KOPT-K1 (cell line): ENCODE data around the gene SHROOM3.
"Not testable (repeated sequence)": the region's sequence is repeated elsewhere in the genome, so short reads cannot be mapped to it uniquely, and the experiment has no call there.

Source experiments
- H3K27ac ChIP-seq: fragments of 200-600 bp; sonication (generic); 2 replicates; pipeline ENCODE4 v1.5.1; 2016; ENCODE audit warnings: antibody characterized with exemption, mild to moderate bottlenecking, low read depth, low read length; ENCODE audit not compliant: poor library complexity, severe bottlenecking
- H3K36me3 ChIP-seq: fragments of 200-600 bp; sonication (generic); 2 replicates; pipeline ENCODE4 v1.5.1; 2017; ENCODE audit warnings: antibody characterized with exemption, mild to moderate bottlenecking, low read length, moderate library complexity; ENCODE audit not compliant: insufficient read depth
- H3K9me3 ChIP-seq: fragments of 200-600 bp; sonication (generic); 2 replicates; pipeline ENCODE4 v1.5.1; 2017; ENCODE audit warnings: antibody characterized with exemption, low read length, mild to moderate bottlenecking; ENCODE audit not compliant: insufficient read depth, poor library complexity, severe bottlenecking

SHROOM3 gene

DNA sequence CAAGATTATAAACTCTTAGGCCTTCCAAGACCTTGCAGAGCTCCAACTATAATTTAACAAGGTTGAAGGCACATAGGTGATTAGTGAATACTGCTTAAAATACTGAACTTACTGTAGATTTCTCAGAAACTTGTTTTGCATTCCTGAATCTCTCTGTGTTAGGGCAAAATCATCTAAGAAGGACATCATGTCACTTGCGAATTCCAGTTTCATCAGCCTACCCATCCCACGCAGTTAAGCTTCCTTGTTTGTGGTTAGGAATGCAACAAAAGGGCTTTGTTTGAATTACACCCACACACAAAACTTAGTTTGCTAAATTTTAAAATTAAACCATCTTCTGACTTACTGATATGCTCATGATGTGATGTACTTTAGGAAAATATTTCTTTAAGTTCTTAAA is 288.9 kb downstream of the SHROOM3 start:
- H3K36me3 ChIP-seq: no peaks in the 10 kb centered on the region
- H3K27ac ChIP-seq: no peak overlapping the region
- no peaks in the 10 kb centered on the region for H3K9me3 ChIP-seq

DNA sequence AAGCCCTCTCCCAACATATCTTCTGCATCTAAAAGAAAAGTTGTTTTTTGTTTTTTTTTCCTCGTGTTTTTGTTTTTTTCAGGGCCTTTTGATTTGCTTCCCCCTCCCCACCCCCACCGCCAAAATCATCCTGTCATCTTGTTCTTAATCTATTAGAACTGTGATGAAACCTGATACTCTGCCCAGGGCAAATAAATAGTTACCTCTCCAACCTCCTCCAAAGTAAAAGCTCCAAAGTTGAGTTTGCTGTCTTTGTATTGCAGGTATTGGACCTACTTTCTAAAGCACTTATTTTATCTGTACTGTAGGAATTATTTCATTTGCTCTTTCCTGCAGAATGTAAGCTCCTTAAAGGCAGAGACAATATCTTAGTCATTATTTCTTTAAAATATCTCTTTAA is 290.0 kb downstream of the SHROOM3 start:
- Histone ChIP-seq H3K36me3 (no peaks in the 10 kb centered on the region), H3K9me3 (no peaks in the 10 kb centered on the region), H3K27ac (no peak overlapping the region)

DNA sequence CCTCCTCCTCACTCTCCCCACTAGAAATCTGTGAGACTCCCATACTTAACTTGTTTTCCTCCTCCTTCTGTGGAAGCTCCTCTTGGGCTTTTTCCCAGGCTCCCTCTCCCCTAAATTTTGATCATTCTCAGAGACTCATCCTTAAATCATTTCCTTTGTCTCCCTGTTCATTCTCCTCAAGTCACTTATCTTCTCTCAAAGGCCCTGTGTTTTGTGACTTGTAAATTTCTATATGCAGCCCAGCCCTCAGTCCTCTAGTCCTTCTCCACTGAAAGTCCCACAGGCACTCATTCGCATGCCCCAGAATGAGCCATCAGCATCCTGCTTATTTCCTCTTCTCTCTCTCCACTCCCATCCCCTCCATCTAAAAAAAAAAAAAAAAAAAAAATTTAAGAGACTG is 291.1 kb downstream of the SHROOM3 start:
- H3K27ac ChIP-seq: no peak overlapping the region
- H3K9me3 ChIP-seq: no peaks in the 10 kb centered on the region
- H3K36me3 ChIP-seq: no peaks in the 10 kb centered on the region

DNA sequence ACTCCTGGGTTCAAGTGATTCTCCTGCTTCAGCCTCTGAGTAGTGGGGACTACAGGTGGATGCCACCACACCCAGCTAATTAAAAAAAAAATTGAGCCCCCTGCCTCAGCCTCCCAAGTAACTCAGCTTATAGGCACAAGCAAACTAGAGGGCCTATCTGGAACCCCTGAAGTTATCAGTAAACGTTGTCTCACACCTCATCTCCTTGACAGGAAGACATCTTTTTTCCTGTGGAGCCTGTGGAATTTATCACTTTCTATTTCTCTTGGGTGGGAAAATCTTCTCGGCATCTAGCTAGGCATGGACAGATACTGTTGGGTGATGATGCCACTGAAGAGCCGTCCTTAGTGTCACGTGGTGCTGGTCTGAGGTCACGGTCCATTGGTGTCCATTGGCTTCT is 291.6 kb downstream of the SHROOM3 start:
- Histone ChIP-seq H3K36me3 (no peaks in the 10 kb centered on the region), H3K27ac (no peak overlapping the region), H3K9me3 (no peaks in the 10 kb centered on the region)

DNA sequence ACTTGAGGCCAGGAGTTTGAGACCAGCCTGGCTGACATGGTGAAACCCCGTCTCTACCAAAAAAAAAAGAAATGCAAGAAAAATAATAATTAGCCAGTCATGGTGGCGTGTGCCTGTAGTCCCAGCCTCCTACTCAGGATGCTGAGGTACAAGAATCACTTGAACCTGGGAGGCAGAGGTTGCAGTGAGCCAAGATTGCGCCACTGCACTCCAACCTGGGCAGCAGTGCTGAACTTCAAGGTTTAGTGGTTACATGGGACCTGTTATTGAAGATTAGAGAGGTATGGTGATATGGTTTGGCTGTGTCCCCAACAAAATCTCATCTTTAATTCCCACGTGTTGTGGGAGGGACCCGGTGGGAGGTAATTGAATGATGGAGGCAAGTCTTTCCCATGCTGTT is 292.9 kb downstream of the SHROOM3 start:
- not testable (repeated sequence) for H3K27ac ChIP-seq, H3K9me3 ChIP-seq, H3K36me3 ChIP-seq

DNA sequence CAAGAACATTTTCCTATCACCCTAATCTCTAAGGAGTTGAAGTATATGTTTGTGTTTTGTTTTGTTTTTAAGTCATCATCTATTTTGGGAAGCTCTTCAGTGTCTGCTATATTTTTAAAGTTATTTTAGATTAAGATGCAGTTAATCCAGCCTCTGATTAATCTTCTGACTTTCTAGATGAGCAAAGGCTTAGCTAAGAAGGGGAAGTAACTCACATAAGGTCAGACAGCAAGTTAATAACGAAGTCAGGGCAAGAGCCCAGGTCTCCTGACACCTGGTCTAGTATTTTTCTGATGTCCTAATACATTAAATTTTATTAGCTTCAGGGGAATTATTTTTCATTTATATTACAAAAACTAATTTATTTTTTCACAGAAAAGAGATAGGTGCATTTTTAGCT is 294.4 kb downstream of the SHROOM3 start:
- no peak overlapping the region for H3K27ac ChIP-seq
- H3K9me3 ChIP-seq: no peaks in the 10 kb centered on the region
- no peaks in the 10 kb centered on the region for H3K36me3 ChIP-seq

DNA sequence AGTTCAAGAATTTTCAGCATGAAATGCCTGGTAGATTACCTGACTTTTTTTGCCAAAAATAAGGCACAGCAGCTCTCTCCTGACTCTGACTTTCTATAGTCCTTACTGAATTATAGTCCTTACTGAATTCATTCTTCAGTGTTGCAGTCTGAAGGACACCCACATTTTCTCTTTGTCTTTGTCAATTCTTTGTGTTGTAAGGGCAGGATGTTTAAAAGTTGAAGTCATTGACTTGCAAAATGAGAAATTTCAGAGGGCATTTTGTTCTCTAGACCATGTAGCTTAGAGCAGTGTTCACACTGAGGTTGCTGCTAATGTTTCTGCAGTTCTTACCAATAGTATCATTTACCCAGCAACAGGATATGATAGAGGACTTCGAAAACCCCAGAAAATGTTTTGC is 295.0 kb downstream of the SHROOM3 start:
- Histone ChIP-seq H3K27ac (no peak overlapping the region), H3K9me3 (no peaks in the 10 kb centered on the region), H3K36me3 (no peaks in the 10 kb centered on the region)

DNA sequence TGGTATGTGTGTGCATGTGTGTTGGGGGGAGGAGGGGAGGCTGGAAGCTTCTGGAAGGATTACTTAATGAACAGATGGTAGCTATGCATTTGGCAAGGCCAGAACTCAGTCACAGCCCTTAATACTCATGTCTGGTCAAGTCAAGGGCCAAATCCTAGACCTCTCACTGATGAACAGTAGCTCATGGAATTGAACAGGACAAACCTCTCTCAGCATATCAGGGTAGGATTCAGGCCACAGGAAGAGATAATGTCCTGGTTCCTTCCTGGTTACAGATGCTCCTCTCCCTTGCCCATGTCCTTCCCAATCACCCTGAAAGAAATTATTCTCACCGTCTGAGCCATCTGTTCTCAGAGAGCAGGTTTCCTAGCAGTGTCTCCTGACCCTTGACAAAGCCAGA is 297.2 kb downstream of the SHROOM3 start:
- H3K36me3 ChIP-seq: no peaks in the 10 kb centered on the region
- no peak overlapping the region for H3K27ac ChIP-seq
- no peaks in the 10 kb centered on the region for H3K9me3 ChIP-seq

DNA sequence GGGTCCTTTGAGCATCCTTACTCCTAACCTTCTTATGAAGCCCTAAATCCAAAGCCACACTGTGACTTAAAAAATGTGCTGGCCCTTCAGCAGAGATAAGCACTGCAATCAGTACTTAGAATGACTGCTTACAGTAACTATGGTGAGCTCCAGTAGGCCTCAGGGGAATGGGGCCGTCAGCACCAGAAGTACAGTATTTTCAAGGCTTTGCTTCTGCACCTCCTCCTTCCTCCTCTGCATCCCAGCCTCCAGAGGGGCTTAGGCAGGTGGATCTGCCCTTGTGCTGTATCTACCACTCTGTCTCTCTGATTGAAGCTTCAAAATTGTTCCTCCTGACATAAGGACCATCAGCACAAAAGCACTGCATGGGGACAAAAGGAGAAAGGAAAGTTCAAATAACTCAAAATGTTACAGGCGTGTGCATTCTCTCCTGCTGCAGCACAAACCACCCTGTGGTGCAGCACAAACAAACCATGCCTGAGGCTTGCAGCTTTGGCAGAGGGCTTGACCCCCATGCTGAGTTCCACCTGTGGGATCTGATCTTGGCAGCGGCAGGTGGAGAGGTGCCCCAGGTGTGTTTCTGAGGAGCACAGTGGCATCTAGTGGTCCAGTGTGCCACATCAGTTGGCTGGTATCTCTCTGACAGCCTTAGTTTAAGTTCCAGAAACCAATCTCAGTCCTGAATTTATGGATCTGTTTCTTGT is 298.2 kb downstream of the SHROOM3 start:
- Histone ChIP-seq H3K27ac (no peak overlapping the region), H3K9me3 (no peaks in the 10 kb centered on the region), H3K36me3 (no peaks in the 10 kb centered on the region)

DNA sequence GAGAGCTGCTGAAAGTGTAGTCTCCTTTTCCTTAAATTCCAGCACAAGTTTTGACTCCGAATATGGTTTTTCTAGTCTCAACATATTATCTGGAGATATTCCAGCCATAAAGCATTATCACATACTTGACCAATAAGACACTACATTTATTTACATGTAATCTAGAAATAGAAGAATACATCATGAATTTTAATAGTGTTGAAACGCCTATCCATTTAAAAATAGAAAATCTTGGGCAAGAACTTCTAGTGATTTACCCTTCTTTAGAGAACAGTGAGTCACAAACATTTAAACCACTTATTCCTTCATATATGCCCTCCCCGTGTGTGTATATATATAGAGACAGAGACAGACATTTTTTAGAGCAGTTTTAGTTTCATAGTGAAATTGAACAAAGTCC is 301.4 kb downstream of the SHROOM3 start:
- no peak overlapping the region for H3K27ac ChIP-seq
- H3K36me3 ChIP-seq: no peaks in the 10 kb centered on the region
- no peaks in the 10 kb centered on the region for H3K9me3 ChIP-seq

DNA sequence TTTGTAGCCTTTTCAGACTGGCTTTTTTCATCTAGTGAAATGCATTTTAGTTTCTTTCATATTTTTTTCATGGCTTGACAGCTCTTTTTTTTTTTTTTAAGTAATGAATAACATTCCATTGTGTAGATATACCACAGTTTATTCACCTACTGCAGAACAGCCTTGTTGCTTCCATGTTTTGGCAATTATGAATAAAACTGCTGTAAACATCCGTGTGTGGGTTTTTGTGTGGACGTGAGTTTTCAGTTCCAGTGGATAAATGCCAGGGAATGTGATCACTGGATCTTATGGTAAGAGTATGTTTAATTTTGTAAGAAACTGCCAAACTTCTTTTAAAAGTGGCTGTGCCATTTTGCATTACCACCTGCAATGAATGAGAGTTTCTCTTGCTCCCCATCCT is 302.2 kb downstream of the SHROOM3 start:
- Histone ChIP-seq H3K36me3 (no peaks in the 10 kb centered on the region), H3K9me3 (no peaks in the 10 kb centered on the region), H3K27ac (no peak overlapping the region)

DNA sequence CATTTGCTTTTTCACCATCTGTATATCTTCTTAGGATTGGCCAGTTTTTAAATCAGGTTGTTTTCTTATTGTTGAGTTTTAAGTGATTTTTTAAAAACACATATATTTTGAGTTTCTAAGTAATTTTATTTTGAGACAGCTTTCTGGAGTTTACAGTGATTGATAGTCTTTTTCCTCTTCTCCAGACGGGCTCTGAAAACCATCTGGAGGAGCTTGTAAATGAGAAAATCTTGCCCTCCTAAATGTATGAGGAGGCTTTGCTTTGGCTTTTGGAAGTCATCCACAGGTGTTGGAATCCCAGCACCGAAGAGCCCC is 302.7 kb downstream of the SHROOM3 start:
- Histone ChIP-seq H3K27ac (no peak overlapping the region), H3K9me3 (no peaks in the 10 kb centered on the region), H3K36me3 (no peaks in the 10 kb centered on the region)

DNA sequence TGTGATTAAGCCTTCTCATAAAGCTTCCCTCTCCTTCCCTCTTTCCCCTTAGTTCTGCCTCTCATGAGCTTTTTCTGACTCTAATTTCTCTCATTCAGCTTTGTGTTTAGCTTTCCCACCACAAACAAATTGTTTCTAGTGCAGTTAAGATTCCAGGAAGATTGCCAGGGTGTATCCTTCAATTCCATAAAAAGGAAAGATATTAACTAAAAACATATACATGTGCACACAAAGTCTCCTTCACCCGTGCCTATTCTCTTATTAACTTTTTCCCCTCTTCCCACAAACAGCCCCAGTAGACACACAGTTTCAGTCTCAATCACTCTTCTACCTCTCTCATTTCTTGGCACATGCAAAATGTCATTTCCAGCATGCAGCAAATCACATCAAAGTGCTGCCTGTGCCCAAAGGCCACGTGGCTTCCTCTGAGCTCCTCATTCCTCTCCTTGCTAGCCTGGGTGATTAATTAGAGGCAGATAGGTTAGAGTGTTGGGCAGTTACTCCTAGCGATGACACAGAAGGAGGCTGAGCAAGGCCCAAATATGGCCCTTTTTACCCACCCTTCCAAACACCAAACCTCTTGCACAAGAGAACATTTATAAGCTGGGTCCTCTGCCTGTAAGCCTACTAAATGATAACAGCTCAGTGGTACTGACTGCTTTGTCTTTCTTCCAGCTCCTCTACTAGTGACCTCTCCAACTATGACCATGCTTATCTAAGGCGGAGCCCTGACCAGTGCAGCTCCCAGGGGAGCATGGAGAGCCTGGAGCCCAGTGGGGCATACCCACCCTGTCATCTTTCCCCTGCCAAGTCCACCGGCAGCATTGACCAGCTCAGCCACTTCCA is 303.3 kb downstream of the SHROOM3 start:
- Histone ChIP-seq H3K9me3 (no peaks in the 10 kb centered on the region), H3K27ac (no peak overlapping the region), H3K36me3 (no peaks in the 10 kb centered on the region)

DNA sequence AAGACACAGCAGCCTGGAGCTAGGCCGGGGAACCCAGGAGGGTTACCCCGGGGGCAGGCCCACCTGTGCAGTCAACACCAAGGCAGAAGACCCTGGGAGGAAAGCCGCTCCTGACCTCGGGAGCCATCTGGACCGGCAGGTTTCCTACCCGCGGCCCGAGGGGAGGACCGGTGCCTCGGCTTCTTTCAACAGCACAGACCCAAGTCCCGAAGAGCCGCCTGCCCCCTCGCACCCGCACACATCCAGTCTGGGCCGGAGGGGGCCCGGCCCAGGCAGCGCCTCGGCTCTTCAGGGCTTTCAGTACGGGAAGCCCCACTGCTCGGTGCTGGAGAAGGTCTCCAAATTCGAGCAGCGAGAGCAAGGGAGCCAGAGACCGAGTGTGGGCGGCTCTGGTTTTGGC is 305.2 kb downstream of the SHROOM3 start:
- Histone ChIP-seq H3K36me3 (no peaks in the 10 kb centered on the region), H3K27ac (no peak overlapping the region), H3K9me3 (no peaks in the 10 kb centered on the region)

DNA sequence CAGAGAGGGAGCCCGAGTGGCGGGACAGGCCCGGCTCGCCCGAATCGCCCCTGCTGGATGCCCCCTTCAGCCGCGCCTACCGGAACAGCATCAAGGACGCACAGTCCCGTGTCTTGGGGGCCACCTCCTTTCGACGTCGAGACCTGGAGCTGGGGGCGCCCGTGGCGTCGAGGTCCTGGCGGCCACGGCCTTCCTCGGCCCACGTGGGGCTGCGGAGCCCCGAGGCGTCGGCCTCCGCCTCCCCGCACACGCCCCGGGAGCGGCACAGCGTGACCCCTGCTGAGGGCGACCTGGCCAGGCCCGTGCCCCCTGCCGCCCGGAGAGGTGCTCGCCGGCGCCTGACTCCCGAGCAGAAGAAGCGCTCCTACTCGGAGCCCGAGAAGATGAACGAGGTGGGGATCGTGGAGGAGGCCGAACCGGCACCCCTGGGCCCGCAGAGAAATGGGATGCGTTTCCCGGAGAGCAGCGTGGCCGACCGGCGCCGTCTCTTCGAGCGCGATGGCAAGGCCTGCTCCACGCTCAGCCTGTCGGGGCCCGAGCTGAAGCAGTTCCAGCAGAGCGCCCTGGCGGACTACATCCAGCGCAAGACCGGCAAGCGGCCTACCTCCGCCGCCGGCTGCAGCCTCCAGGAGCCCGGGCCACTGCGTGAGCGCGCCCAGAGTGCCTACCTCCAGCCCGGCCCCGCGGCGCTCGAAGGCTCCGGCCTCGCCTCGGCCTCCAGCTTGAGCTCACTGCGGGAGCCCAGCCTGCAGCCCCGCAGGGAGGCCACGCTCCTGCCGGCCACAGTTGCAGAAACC is 306.0 kb downstream of the SHROOM3 start:
- no peak overlapping the region for H3K27ac ChIP-seq
- H3K36me3 ChIP-seq: no peaks in the 10 kb centered on the region
- H3K9me3 ChIP-seq: no peaks in the 10 kb centered on the region
